UCSD-AML1 (cell line): ENCODE results near the gene FOXL1.

Experiments
- DNase-seq: peaks from one replicate; lab custom pipeline; 2025; ENCODE audit not compliant: unreplicated experiment; lab: John Stamatoyannopoulos, UW

FOXL1 gene

DNA sequence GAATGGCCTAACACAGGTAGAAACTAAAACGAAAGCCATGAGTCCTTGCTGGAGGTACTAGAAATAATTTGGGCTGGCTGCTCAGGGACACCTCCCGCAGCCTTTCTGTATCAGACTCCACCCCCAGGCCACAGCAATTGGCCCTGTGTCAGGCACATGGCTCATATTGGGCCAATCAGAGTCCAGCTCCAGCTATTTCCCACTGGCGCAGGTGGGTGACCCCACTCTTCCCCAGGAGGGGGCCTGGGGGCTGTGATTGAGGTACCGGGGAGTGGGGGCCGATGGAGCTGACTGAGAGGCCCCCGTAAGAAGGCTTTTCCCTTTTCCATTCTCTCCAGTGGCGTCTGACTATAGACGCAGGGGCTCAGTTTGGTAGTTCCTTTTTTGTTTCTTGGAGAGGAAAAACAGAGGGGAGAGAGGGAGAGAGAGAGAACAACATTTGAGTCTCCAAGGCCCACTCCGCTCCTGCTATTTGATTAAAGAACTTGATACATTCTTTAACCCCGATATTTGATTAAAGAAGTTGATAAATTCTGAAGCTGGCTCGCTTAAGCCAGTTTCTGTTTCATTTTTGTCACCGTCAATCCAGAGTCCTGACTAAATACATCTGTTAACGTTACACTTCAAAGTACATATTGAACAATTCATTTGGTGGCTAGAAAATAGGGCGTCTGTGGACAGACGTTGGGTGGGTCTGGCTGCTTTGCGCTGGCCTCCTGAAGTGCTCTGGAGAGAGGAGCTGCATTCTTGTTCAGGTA is 26.3 kb downstream of the FOXL1 start:
- no peak for DNase-seq

DNA sequence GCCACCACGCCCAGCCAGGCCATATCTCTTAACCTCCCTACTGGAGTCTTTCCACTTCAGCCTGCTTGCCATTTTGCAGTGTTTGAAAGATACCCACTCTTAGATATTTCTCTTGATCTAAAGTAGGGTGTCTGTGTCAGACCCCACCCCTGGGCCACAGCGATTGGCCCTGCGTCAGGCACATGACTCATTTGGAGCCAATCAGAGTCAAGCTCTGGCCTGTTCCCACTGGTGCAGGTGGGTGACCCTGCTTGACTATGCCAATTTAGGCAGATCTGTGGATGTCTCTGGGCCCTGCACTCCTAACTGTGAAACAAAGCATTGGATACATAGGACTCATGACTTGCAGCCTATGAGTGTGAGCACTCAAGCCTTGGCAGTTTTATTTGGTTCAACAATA is 27.6 kb downstream of the FOXL1 start:
- DNase-seq = no peak

DNA sequence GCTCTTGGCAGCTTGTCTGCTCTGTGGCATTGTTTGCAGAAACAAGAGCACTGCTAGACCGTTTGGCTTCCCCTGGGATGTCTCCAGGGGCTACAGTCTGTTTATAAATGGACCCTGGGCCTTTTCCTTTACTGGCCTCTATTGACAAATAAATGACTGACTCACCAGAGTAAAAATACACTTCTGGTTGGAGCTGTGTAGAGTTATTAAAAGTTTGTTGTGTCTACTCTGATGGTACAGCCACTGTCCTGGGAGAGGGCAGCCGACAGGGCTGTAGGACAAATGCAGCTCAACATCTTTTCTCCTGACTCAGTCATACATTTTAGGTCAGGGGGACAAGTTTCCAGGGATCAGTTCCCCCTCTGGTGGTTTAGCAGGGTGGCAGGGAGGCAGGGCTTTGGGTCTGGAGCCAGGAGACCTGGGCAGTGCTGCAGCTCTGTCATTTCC is 30.0 kb downstream of the FOXL1 start:
- DNase-seq = no peak

DNA sequence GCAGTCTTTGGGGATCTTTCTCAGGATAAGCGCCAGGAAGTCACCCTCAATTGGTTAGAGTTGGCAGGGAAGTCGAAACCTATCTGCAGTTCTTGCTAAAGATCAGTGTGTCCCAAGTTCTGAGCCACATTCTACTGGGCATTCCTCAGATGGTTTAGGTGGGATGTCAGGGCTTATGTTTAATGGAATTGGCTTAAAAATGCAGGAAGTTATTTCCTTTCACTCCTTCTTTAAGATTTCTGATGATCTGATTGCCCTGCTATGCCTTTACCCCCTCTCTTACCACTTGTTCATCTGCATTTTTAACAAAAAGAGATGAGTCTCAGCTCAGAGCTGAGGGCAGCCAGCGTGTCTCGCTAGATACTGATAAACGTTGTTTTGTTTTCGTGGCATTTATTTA is 30.8 kb downstream of the FOXL1 start:
- DNase-seq = no peak

DNA sequence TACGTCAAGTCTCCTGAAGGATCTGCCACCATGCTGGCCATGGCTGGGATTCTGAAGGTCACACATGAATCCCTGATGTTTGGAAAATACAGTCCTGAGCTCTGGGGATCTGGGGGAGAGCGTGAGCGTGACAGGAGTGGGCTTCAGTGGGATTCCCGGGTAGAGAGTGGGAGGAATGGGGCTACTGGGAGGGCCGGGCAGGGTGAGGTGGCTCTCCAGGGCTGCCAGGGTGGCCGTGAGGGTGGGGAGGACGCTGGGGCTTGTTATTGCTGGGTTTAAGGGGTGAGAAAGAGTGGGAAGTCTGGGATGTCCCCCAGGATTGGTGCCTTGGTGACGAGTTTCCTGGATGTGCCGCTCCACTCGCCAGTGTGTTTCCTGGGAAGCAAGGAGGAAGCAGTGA is 31.3 kb downstream of the FOXL1 start:
- no peak for DNase-seq

DNA sequence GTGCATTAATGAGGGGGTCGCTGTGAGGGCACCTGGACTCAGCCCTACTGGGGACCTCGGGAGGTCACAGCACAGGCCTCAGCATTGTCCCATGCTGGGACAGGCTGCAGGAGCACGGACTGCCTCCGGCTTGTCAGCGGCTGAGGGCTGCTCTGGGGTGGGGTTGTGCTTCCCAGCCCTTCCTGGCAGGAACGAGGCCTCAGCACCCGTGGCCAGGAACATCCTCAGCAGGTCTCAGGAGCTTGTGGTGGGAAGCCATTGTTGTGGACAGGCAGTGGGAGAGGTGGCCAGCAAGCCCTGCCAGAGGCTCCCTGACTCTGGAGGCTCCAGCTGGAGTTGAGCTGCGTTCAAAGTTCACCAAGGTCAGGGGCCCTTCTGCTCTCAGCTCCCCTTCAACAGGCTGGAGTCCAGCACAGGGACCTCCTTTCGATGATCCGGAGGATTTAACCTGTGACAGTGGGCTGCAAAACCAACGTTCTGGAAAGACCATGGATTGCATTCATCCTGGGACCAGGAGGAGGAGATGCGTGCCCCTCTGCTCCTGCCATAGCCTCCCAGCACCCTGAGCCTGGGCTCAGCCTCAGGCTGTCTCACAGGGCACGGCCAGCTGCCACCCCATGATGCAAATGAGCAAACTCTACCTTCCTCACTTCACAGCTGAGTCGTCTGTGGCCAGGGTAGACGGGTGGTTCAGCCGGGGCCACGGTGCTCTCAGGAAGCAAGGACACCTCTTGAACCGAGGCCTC is 32.6 kb downstream of the FOXL1 start:
- no peak for DNase-seq

DNA sequence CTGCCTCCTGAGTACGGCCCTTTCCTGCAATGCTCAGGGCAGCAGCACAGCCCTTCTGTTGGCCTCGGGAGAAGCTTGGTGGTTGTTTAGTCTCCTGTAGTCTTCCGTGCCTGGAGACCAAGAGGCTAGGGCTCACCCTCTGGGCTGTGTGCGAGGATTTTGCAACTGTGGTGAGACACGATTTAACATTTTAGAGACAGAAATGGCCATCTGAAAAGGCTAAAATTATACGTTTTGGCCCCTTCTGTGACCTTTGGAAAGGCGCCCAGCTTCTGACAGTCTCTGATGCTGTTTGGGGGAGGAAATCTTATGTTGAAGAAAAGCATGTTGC is 33.1 kb downstream of the FOXL1 start:
- DNase-seq = no peak

DNA sequence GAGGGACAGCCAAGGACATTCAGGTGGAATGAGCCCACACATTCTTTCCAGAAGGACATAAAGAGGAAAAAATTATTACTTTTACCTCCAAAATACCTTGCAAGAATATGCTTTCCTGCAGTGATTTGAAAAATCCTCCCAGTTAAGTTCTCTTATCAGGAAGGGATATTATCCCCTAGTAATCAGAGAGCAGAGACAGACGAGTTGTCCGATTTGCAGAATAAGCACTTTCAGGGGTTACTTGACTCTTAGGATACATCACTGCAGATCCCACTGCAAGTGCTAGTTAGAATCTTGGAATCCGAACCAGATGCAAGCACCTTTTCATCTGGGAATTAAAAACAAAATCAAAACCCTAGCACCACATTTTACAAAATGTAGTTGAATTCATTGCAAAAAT is 33.6 kb downstream of the FOXL1 start:
- DNase-seq = no peak

DNA sequence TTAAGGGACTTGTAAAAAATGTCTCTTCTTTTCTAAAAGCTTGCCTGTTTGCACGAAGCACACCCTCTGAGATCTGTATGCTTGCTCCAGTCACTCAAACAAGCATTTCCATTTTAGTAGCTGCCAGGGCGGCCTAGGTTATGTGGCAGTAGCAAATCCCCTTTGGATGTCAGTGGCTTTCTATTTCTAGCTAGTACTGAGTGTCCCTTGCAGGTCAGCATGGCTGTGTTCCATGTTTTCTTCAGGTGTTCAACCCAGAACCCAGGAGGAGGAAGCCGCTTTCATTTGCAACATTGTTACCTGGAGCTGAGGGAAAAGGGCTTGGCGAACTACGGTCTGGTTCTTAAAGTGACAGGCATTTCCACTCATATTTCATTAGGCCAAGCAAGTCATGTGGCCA is 36.4 kb downstream of the FOXL1 start:
- no peak for DNase-seq

DNA sequence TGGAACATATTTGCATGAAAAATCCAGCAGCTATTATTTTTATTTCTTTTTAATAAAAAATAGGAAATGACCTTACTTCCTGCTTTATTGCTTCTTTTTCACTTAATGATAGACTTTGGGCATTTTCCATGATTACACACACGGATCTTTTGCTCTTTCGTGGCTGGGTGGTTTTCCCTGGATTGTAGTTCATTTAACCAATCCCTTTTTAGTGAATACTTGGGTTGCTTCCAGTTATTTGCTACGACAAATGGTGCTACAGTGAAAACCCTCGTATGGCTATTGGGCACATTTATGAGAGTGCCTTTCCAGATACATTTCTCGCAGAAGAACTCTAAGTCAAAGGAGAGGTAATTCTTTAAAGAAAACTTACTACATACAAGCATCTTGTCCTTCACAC is 38.6 kb downstream of the FOXL1 start:
- no peak for DNase-seq

DNA sequence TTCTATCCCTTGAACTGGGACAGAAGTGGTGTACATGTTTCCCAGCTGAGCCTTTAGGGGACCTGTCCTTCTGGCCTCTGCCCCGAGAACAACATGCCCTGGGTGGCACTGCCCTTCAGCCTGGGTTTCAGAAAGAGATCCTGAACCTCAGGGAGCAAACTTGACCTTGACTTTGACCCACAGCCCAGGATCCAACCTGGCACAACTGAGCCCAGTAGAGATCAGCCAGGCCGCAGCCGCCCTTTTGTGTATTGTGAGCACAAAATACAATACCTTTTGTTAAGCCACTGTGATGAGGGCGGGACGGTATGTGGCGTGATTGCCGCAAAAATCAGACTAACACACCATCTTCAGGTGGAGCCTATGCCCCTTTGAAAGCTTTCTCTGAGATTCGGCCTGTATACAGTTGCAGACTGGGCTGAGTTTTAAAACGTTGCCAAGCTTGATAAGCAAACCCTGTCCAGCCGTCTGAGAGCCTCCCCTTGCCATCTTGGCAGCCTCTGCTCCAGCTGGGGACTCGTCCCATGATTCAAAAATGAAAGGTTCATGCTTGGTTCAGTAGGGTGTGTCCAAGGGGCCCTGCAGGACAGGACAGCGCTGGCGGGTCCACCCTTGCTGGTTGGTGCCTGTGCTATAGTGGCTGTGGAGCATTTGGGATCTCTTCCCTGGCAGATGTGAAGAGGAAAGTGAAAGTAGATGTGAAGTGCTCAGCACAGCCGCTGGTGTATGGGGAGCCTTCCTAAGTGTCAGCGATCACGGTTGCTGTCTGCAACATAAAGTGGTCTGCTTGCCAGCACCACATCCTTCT is 40.3 kb downstream of the FOXL1 start:
- DNase-seq = no peak

DNA sequence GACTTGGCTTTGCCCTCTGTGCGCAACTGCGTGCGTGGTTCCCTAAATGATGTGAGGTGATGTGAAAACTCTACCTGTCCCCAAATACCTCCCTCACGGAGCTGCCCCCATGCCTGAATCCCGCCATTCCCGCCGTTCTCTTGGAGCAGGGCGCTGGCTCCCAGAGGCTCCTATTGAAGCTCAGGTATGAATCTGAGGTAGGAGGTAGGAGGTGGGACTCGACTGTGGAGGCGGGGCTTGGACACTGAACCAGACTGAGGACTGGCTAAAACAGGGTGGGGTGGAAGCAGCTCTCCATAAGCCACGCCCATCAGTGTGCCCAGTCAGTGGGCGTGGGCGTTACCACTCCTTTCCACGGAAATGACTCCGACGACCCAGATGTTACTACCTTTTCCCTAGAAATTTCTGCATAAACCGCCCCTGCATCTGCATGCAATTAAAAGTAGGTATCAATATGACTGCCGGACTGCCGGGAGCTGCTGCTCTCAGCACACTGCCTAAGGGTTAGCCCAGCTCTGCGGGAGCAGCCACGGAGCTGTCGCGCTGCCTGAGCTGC is 41.0 kb downstream of the FOXL1 start:
- no peak for DNase-seq

DNA sequence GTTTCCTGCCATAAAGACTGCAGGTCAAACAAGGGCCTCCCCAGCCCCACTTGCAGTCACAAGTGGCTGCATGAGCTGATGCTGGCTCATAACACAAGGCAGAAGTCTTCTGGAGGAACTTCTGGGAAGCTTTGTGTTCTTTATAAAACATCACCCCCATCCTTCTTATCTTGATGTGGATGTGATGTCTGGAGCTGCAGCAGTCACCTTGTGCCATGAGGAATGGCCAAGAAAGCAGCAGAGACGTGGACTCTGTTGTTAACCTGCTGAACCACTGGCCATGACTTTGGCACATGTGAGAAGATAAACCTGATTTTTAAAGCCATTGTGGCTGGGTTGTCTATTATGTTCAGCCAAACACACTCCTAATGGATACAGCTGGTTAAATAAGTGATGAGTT is 41.8 kb downstream of the FOXL1 start:
- no peak for DNase-seq

DNA sequence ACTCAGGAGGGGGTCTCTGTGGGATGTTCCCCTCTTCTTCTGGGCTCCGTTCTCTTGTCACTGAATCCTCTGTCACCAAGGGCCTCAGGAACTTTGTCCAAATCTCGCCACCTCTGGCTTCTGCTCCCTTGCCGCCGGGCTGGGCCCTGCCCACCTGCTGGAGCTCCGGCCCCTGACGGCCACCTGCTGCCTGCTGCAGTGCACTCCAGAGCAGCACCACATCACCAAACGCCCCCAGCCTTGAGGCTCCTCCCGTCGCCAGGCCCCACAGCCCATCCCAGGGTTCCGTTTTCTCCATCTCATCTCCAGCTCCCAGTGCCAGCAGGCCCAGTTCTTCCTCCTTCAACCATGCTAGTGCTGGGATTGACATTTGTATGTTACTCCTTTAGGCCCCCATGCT is 43.6 kb downstream of the FOXL1 start:
- DNase-seq = no peak

DNA sequence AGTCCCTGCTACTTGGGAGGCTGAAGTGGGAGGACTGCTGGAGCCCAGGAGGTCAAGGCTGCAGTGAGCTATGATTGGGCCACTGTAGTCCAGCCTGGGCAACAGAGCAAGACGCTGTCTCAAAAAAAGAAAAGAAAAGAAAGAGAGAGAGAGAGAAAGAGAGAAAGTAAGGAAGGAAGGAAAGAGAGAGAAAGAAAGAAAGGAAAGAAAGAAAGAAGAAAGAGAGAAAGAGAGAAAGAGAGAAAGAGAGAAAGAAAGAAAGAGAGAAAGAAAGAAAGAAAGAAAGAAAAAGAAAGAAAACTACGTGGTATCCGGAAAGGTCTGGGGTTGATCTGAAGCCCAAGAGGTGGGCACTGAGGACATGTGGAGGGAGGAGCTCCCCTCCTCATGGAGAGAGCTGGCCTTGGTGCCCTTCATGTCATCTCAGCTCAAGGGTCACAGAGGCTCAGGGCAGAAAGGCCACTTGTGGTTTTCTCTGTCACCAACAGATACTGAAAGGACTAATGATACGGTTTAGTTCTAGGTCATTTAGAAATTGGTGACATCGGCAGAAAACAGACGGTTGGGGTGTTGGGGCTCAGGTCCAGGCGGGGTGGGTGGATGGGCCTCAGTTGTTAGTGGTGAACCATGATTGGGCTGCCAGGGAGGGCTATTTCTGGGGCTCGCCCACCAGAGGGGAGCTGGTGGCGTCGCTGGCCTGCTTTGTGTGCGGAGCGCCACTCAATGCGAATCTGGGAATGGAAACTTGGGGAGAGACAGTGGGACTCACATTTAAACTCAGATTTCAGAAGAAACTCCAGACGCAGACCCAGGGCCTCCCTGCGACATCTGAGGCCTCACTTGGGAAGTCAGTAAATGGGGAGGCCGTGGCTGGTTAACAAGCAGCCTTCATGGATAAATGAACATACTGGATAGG is 44.6 kb downstream of the FOXL1 start:
- DNase-seq = no peak

DNA sequence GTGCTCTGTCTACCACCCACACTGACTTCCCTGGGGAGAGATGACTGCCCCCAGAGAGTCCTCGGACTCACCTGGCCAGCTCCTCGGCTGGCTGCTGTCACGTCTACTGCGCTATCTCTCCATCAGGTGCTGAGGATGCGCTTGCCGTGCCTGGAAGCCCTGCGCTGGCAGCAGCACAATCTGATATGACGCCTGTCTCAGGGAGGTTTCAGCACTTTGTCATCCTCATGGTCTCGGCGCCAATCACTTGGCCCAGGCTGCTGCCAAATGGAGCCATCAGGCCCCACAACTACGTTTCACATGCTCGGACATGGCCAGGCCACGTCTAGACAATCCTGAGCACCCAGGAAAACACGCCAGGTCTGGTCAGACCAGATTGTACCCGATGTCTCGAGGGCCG is 46.7 kb downstream of the FOXL1 start:
- no peak for DNase-seq

DNA sequence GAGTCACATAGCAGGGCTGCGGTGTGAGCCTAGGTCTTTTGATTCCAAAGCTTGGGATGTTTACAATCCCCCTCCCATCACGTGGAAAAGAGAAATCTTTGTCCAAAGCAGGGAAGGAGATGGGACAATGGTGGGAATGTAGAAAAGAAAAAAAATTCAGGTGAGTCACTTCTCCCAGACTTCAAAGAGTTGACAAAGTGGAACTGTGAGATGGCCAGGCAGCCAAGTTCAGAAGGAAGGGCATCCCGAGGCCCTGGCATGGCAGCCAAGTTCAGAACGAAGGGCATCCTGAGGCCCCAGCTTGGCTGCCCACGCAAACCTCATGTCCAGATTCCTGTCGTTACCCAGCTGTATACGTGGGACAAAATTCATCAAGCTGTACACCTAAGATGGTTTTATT is 47.5 kb downstream of the FOXL1 start:
- DNase-seq = no peak

DNA sequence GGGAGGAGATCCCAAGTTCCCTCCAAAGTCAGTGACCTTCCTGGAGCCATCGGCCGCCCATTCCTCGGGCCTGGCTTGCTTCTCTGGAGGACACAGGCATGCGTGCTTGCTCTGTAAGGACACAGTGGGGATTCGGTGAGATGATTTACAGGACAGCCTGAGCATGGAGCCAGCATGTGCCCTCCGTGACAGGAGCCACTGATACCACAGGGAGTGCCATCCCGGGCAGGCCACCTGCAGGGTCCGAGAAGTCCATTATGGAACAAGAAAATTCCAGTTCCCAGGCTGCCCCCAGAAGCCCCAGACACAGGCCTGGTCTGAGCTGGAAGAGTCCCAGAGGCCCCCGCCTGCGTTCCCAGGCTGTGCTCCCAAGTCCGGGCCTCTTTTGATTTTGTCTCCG is 47.9 kb downstream of the FOXL1 start:
- DNase-seq = no peak

DNA sequence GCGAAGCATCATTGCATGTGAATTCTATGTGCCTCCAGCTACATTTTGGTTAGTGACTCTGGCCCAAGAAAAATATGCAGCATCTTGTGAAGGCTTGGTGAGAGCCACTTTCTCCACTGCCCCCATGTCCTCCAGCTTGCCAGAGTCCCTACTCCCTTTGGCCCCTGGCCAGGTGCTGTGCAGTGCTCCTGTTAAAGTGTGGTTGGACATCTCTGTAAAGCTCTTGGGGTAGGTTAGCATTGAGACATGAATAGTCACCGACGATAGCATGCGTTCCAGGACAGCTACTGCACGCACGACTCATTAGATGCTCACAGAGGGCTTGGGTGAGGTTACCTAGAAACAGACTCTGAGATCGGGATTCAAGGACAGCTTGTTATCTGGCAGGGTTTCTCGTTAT is 48.6 kb downstream of the FOXL1 start:
- no peak for DNase-seq

DNA sequence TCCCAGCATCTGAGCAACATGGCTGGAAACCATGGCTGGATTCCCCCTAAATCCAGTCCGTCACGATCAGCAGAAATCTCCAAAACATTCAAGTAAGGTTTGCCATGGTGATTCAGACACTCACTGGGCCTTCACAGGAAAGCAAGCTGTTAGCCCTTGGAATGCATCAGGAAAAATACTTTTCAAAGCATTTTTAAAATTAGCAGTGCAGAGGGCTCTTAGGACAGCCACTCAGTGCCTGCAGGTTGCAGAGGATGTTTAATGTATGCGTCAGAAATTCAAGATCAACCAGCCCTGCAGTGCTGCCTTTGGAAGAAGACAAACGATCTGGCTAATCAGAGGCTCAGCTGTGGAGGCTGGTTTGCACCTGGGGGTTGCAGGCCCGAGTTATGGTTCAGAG is 50.3 kb downstream of the FOXL1 start:
- DNase-seq = no peak

DNA sequence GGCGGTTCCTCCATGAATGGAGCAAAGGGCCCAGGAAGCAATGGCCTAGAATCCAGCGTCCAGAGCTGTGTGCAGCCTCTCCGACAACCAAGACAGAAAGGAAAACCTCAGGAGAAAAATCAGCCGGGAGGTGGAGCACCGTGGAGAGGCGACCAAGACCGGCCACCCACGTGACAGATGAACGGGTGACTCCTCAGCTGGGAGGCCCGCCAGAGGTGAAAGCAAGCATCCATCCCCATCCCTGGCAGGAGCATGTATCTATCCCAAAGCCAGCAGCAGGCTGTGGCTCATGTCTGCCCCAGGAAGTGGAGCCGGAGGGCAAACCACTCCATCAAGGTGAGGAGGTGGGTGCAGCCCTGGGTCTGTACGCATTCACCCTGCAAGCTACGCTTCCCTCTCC is 52.1 kb downstream of the FOXL1 start:
- DNase-seq = no peak
